IMR-90 (cell line): ENCODE results near the gene TM4SF20.

Source experiments
- CTCF ChIP-seq: conservative IDR thresholded peaks from 2 replicates; pipeline ENCODE4 v1.5.1; 2012; ENCODE audit warnings: mild to moderate bottlenecking, low read depth, low read length, improper control_type of control experiment
- FOS ChIP-seq: fragments of 150-350 bp; IDR thresholded peaks from 2 replicates; pipeline ENCODE4 v1.6.1; 2016; ENCODE audit warnings: low read depth, low read length
- MAFK ChIP-seq: IDR thresholded peaks from 2 replicates; pipeline ENCODE4 v1.6.1; 2012; ENCODE audit warnings: low read depth, low read length, improper control_type of control experiment
- MAZ ChIP-seq: IDR thresholded peaks from 2 replicates; pipeline ENCODE4 v1.6.1; 2012; ENCODE audit warnings: low read depth, mild to moderate bottlenecking, low read length, improper control_type of control experiment, moderate library complexity, borderline replicate concordance
- POLR2A ChIP-seq: IDR thresholded peaks from 2 replicates; pipeline ENCODE4 v1.6.1; 2012; ENCODE audit warnings: mild to moderate bottlenecking, low read depth, low read length
- RAD21 ChIP-seq: IDR thresholded peaks from 2 replicates; pipeline ENCODE4 v1.6.1; 2012; ENCODE audit warnings: low read length, improper control_type of control experiment
- RCOR1 ChIP-seq: IDR thresholded peaks from 2 replicates; pipeline ENCODE4 v1.6.1; 2012; ENCODE audit warnings: mild to moderate bottlenecking, low read length, improper control_type of control experiment; ENCODE audit not compliant: insufficient replicate concordance
- USF2 ChIP-seq: fragments of 150-350 bp; IDR thresholded peaks from 2 replicates; pipeline ENCODE4 v1.6.1; 2017; ENCODE audit warnings: mild to moderate bottlenecking, antibody characterized with exemption, low read length, low read depth

GRCh38 chr2:227360351-227360750 is 18.8 kb downstream of the TM4SF20 start:
- TF ChIP-seq CTCF (no peak), POLR2A (no peak), MAZ (no peak), RAD21 (no peak), FOS (no peak), USF2 (no peak), RCOR1 (no peak), MAFK (no peak)
